Transverse colon (tissue), 4 donors: Measurements from ENCODE around the gene PALB2. TPM values are rescaled to one million over a fixed set of nuclear protein-coding genes. Genes with fewer than 3 reads are reported as not detected.

Experiments used
- DNase-seq: peaks from one replicate; pipeline ENCODE4 v3.0.0-alpha.2; 2019
- H3K27ac ChIP-seq, 4 donors: fragments of 200-600 bp; sonication (generic); 2 replicates each; pipeline ENCODE4 v1.5.1; 2016 to 2018; ENCODE audit warnings: inconsistent platforms in 4 of 4
- H3K27me3 ChIP-seq: fragments of 200-600 bp; sonication (generic); 2 replicates; pipeline ENCODE4 v1.5.1; 2017; ENCODE audit warnings: inconsistent platforms
- H3K36me3 ChIP-seq, 4 donors: fragments of 200-600 bp; sonication (generic); 2 replicates each; pipeline ENCODE4 v1.5.1; 2017 to 2019; ENCODE audit warnings: inconsistent platforms in 4 of 4
- H3K4me1 ChIP-seq, 4 donors: fragments of 200-600 bp; sonication (generic); 2 replicates each; pipeline ENCODE4 v1.5.1; 2017 to 2020; ENCODE audit warnings: inconsistent platforms in 4 of 4
- H3K4me3 ChIP-seq, 4 donors: fragments of 200-600 bp; sonication (generic); 1 replicate in 1 of 4; 2 replicates in 3 of 4; pipeline versions ENCODE4 v1.5.1 to v1.6.1; 2017 to 2019; ENCODE audit warnings: inconsistent platforms in 4 of 4
- H3K9me3 ChIP-seq, 2 donors: fragments of 200-600 bp; sonication (generic); 2 replicates each; pipeline ENCODE4 v1.5.1; 2017 to 2019; ENCODE audit warnings: inconsistent platforms in 2 of 2
- EP300 ChIP-seq: sonication (generic); formaldehyde crosslinking; IDR thresholded peaks from one replicate; pipeline ENCODE4 v1.6.1; 2017; ENCODE audit warnings: antibody characterized with exemption, low read depth
- POLR2A ChIP-seq: fragments of 450-650 bp; IDR thresholded peaks from one replicate; pipeline ENCODE4 v1.6.1; 2016; ENCODE audit warnings: antibody characterized with exemption, mild to moderate bottlenecking, moderate library complexity
- POLR2AphosphoS5 ChIP-seq, 3 donors: sonication (generic); formaldehyde crosslinking; IDR thresholded peaks; one replicate each; pipeline ENCODE4 v1.6.1; 2016; ENCODE audit warnings: antibody characterized with exemption in 3 of 3
- WGBS, 2 donors: methylation state at CpG; one replicate each; pipeline ENCODE4 v1.1.5; 2018; ENCODE audit warnings: low coverage in 1 of 2; 5-methylcytosine and 5-hydroxymethylcytosine counted together
- in situ Hi-C, 4 donors: fragments of 200-750 bp; cut with MboI; loops; one replicate each; pipeline versions ENCODE4 v1.15.0 to v1.15.1; 2017; ENCODE audit warnings: low sequenced_read_pairs in 3 of 4, low pct_ligation_motif_present in 1 of 4, low pct_unique_long_range_greater_than_20kb in 1 of 4
- intact Hi-C: fragments of 100-400 bp; cut with DNase I; formaldehyde crosslinking; loops from one replicate; pipeline ENCODE4 v1.15.1; 2023; ENCODE audit warnings: low total_unique reads
- total RNA-seq, 4 donors: library from RNA; depleted of rRNA; stranded (reverse); fragments of >200 nt; gene quantifications; one replicate each; pipeline ENCODE4 v1.1.0, GENCODE V29; 2016
- TF ChIP-seq, protein P1 (sequence below), 5 experiments: fragments of 200-600 bp in 3 of 5; fragments of 450-650 bp in 2 of 5; sonication (generic) in 3 of 5; IDR thresholded peaks; 1 replicate in 2 of 5; 2 replicates in 3 of 5; pipeline ENCODE4 v1.5.1; 2016 to 2017; ENCODE audit warnings: antibody characterized with exemption in 5 of 5, inconsistent platforms in 3 of 5, mild to moderate bottlenecking in 2 of 5, moderate library complexity in 1 of 5

Gene PALB2
- total RNA-seq, 4 donors from 2014 or later = 1.4 to 10.6 (median 8.0) TPM

DNA sequence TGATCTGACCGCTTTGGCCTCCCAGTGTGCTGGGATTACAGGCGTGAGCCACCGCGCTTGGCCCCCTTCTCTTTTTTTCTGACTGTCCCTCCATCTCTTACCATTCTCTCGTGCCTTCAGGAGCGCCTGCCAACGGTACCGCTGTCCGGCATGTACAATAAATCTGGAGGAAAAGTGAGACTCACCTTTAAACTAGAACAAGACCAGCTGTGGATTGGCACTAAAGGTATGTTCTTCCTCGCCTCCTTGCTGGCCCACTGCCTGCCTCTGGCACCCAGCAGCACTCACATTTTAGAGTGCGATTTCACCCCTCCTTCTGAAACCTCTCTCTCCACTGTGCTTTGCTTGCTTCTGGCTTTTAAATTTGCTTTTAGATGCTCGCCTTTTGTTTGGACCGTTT is 78.6 kb downstream of the PALB2 start:
- H3K27ac ChIP-seq = no peak overlapping the region
- H3K9me3 ChIP-seq = no peaks in the 10 kb centered on the region
- in situ Hi-C loops = no loop called here
- H3K36me3 ChIP-seq = peaks cover 0 to 51% (median 22%) of the 10 kb centered on the region in 4 donors
- no peak for DNase-seq
- TF ChIP-seq EP300 = no peak
- TF ChIP-seq POLR2A = no peak
- no peak for TF ChIP-seq POLR2AphosphoS5 (IDR thresholded peaks at IDR 0.05)
- TF ChIP-seq, protein P1, sequence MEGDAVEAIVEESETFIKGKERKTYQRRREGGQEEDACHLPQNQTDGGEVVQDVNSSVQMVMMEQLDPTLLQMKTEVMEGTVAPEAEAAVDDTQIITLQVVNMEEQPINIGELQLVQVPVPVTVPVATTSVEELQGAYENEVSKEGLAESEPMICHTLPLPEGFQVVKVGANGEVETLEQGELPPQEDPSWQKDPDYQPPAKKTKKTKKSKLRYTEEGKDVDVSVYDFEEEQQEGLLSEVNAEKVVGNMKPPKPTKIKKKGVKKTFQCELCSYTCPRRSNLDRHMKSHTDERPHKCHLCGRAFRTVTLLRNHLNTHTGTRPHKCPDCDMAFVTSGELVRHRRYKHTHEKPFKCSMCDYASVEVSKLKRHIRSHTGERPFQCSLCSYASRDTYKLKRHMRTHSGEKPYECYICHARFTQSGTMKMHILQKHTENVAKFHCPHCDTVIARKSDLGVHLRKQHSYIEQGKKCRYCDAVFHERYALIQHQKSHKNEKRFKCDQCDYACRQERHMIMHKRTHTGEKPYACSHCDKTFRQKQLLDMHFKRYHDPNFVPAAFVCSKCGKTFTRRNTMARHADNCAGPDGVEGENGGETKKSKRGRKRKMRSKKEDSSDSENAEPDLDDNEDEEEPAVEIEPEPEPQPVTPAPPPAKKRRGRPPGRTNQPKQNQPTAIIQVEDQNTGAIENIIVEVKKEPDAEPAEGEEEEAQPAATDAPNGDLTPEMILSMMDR (IDR thresholded peaks at IDR 0.05) = no peak
- intact Hi-C loops = no loop called here
- peaks cover 10 to 21% (median 12%) of the 10 kb centered on the region in 4 donors for H3K4me1 ChIP-seq
- H3K4me3 ChIP-seq = no peak overlapping the region
- no peaks in the 10 kb centered on the region for H3K27me3 ChIP-seq
- WGBS, 2 donors = 85 to 98% methylated on average over 3 to 13 of the region's 13 CpGs

DNA sequence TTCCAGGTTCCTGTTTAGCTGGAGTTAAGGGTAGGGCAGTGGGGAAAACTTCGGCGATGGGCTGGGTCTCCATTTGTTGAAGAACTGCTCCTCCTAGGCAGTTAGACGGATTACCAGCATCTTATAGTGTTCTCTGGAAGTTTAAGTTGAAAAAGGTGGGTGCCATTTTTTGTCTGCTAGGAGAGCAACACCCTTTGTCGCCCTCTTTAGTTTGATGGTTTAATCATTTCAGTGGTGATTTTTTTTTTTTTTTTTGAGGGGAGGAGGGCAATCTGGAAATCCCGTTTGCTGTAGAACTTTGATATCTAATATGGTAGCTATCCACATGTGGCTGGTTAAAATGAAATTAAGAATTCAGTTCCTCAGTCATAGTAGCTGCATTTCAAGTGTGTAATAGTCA is 79.5 kb downstream of the PALB2 start:
- no peaks in the 10 kb centered on the region for H3K27me3 ChIP-seq
- WGBS, 2 donors = 82 to 92% methylated on average over 5 of the region's 5 CpGs
- no peak for TF ChIP-seq POLR2A
- TF ChIP-seq EP300 = no peak
- TF ChIP-seq, protein P1 (IDR thresholded peaks at IDR 0.05) = no peak
- no peak for TF ChIP-seq POLR2AphosphoS5 (IDR thresholded peaks at IDR 0.05)
- no peak overlapping the region for H3K4me3 ChIP-seq
- no peak overlapping the region for H3K27ac ChIP-seq
- no peaks in the 10 kb centered on the region for H3K9me3 ChIP-seq
- in situ Hi-C loops (no loop called here), intact Hi-C loops (no loop called here)
- peaks cover 0 to 44% (median 18%) of the 10 kb centered on the region in 4 donors for H3K36me3 ChIP-seq
- peaks cover 11 to 24% (median 15%) of the 10 kb centered on the region in 4 donors for H3K4me1 ChIP-seq
- no peak for DNase-seq

DNA sequence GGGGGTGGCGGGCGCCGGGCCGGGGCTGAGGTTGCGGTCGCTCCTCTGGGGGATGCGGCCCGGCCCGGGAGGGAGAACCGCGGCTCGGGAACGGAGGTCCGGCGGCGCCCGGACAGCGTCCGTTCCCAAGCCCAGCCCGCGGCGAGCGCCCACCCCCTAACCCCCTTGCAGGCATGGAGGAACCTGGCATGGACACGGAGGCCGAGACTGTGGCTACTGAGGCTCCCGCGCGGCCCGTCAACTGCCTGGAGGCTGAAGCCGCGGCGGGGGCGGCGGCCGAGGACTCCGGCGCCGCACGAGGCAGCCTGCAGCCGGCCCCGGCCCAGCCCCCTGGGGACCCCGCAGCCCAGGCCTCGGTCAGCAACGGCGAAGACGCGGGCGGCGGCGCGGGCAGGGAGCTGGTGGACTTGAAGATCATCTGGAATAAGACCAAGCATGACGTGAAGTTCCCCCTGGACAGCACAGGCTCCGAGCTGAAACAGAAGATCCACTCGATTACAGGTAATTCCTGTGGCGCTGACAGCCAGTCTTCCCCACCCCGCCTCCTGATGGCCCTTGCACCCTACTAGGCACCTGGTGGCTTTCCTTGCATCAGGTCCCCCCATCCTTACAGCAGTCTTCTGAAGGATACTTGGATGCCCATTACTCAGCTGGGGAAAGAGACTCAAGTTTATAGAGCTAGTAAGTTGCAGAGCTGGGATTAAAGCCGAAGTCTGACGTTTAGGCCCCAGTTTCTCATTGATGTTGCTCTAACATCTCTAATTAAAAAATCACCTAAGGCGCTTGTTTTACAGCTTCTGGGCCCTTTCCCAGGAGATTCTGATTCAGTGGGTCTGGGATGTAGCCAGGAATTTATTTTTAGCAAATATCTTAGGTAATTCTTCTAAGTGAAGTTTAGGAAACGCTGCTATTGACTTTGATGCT is 83.1 kb downstream of the PALB2 start:
- DNase-seq = peak; percentile 29
- intact Hi-C loops = no loop called here
- 0 to 2% methylated on average over 1 to 37 of the region's 60 CpGs for WGBS, 2 donors
- Histone ChIP-seq H3K4me3 (peak overlapping the region; percentile 87 to 98 (median 92)), H3K27ac (peak overlapping the region; percentile 87 to 93 (median 93)), H3K27me3 (no peaks in the 10 kb centered on the region), H3K4me1 (peaks cover 11 to 30% (median 19%) of the 10 kb centered on the region in 4 donors), H3K9me3 (no peaks in the 10 kb centered on the region), H3K36me3 (peaks cover 0 to 13% (median 5%) of the 10 kb centered on the region in 4 donors)
- TF ChIP-seq POLR2AphosphoS5 (IDR thresholded peaks at IDR 0.05) (peak in 1 of 3 donors; percentile 8), POLR2A (no peak)
- in situ Hi-C loops = no loop called here

DNA sequence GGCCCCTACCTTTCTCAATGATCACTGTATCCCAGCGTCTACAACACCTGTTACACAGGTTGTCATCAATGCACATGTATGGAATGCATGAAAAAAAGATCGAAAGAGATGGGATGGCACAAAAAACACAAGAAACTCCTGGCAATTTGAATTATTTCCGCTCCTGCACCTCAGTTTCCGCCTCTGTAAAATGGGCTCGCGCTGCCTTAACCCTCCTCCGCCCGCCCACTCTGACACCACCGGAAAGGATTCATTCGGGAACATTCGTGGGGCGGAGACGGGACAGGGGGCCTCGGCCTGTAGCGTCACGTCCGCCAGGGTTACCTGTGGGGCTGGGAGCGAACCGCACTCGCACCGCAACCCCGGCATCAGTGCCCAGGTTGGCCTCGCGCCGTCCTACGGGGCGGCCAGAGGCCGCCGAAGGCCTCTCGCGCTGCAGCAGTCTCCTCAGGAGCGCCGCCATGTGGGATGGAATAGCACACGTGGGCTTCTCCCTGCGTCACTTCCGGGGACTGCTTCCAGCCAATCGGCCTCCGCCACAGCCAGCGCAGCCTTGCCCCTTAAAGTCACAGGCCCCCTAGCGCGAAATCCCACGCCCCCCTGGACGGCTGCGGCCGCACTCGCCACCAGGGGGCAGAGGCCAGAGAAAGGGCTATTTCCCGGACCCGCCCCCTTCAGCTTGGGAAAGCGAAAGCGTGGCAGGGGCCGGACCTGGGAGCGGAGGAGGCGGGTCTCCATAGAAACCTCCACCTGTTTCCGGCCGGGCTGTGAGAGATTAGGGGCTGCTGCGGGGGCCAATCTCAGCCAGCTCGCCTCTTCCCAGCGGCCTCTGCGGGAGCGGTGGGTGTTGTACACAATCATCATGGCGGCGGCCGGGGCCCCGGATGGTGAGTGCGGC is 84.0 kb downstream of the PALB2 start, which contains the start of the genes EARS2 and UBFD1:
Gene EARS2, minus strand, starts transcription at position 470 of the 898 bp plus-strand sequence. Its CDS starts 7 bp downstream, at position 463.
Gene UBFD1, plus strand, starts transcription at position 847 of the 898 bp plus-strand sequence. Its CDS starts 16 bp downstream, at position 863.
- WGBS, 2 donors = 2% methylated on average over 44 of the region's 65 CpGs; no CpG with 5 or more reads in 1 of the 2 donors
- in situ Hi-C loops = no loop called here
- no peaks in the 10 kb centered on the region for H3K9me3 ChIP-seq

More for the DNA sequence above, 84.0 kb downstream of the PALB2 start, which contains the start of the genes EARS2 and UBFD1:
- no peaks in the 10 kb centered on the region for H3K27me3 ChIP-seq
- intact Hi-C loops = no loop called here
- peak; percentile 99 for DNase-seq
- peaks cover 11 to 30% (median 19%) of the 10 kb centered on the region in 4 donors for H3K4me1 ChIP-seq
- peak within 1 kb of the TSS; percentile 87 to 98 (median 92) for H3K4me3 ChIP-seq
- H3K36me3 ChIP-seq = peaks cover 0 to 4% (median 2%) of the 10 kb centered on the region in 4 donors
- TF ChIP-seq POLR2A (no peak), POLR2AphosphoS5 (IDR thresholded peaks at IDR 0.05) (peak; percentile 57 to 59 (median 58))
- TF ChIP-seq, protein P1 (IDR thresholded peaks at IDR 0.05) = peak; percentile 85 to 99 (median 96)
- H3K27ac ChIP-seq = peak within 1 kb of the TSS; percentile 87 to 93 (median 93)
